NCI-H1092 (cell line): ENCODE data around the gene WFS1.

Source experiments
- DNase-seq: peaks from one replicate; lab custom pipeline; 2025; lab: John Stamatoyannopoulos, UW

Gene WFS1, protein sequence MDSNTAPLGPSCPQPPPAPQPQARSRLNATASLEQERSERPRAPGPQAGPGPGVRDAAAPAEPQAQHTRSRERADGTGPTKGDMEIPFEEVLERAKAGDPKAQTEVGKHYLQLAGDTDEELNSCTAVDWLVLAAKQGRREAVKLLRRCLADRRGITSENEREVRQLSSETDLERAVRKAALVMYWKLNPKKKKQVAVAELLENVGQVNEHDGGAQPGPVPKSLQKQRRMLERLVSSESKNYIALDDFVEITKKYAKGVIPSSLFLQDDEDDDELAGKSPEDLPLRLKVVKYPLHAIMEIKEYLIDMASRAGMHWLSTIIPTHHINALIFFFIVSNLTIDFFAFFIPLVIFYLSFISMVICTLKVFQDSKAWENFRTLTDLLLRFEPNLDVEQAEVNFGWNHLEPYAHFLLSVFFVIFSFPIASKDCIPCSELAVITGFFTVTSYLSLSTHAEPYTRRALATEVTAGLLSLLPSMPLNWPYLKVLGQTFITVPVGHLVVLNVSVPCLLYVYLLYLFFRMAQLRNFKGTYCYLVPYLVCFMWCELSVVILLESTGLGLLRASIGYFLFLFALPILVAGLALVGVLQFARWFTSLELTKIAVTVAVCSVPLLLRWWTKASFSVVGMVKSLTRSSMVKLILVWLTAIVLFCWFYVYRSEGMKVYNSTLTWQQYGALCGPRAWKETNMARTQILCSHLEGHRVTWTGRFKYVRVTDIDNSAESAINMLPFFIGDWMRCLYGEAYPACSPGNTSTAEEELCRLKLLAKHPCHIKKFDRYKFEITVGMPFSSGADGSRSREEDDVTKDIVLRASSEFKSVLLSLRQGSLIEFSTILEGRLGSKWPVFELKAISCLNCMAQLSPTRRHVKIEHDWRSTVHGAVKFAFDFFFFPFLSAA

GRCh38 chr4:6269616-6270511 lies at the start of gene WFS1:
Gene WFS1, plus strand, starts transcription at chr4:6269850. Its CDS starts 7,606 bp downstream, at chr4:6277456.
- peak; percentile 97 for DNase-seq

GRCh38 chr4:6221301-6221850 lies 48.3 kb upstream of the WFS1 start:
- peak; percentile 52 for DNase-seq

DNA sequence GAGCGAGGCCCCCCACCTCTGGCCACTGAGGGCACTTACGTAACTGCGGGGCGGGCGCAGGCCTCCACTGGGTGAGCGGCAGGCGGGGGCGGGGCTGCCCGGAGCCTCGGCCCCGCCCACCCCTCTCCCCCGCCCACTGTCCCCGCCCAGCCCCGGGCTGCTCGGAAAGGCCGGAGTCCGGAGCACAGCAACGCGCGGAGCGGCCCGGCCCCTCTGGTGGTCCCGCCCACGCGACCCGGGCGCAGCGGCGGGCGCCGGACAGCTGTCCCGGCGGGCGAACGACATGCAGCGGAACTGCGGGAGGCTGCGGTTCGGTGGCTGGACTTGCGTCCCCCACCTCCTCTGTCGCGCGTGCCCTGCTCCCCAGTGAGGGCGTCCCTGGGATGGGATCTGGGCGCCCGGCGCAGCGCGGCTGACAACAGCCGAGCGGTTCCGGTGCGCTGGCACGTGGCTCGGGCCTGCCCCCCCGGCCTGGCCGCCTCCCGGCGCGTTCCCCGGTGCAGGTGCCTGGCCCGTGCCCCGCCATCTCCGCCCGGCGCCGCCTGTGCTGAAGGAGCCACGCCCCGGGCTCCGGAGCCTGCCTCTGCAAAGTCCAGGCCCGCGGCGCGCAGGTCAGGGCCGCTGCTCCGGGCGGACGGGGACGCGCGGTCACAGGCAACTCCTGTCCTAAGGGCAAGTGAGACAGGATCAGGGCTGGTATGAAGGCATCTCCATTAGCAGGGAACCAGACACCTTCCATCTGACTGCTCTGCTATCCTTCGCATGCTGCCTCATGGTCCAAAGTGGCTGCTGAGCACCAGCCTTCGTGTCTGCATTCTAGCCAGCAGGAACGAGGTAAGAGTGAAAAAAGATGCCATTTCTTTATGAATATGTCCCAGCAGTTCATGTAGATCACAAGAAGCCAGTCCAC lies 47.5 kb upstream of the WFS1 start:
- DNase-seq: peak; percentile 30

- no peak for DNase-seq
Observed at GRCh38 chr4:6222761-6223292, 46.8 kb upstream of the WFS1 start.

DNA sequence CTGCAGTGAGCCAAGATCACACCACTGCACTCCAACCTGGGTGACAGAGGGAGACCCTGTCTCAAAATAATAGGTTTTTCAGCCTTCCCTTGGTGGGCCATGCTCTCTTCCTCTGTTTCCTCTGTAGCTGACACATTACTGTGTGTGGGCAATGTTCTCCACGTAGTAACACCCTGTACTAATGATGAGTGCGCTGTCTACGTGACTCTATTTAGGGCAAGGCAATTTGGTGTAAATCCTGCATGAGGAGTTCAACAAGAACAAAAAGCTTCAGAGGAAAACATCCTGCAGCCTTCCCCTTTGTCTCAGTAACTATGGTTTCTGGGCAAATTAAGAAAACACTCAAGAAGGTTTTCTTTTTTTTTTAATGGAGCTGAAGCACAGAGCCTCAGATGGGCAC lies 44.9 kb upstream of the WFS1 start:
- DNase-seq: no peak

DNA sequence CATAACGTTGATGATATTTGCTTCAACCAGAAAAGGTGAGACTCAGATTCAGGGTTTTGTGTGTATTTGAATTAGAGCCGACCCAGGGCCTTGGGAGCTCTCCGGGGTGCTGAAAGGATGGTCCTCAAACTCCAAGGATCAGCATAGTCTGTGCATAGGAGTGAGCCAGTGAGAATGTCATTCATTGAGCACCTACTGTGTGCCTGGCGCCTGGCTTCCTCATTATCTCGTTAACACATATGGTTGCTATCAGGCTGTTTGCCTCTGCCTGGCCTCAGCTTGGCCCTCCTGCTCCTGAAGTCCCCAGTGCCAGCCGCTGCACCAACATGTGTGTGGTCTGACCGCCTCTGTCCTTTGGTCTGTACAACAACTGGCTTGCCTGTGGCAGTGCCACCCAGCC lies 44.2 kb upstream of the WFS1 start:
- no peak for DNase-seq

- no peak for DNase-seq
Observed at GRCh38 chr4:6226506-6226905, 43.1 kb upstream of the WFS1 start.

DNA sequence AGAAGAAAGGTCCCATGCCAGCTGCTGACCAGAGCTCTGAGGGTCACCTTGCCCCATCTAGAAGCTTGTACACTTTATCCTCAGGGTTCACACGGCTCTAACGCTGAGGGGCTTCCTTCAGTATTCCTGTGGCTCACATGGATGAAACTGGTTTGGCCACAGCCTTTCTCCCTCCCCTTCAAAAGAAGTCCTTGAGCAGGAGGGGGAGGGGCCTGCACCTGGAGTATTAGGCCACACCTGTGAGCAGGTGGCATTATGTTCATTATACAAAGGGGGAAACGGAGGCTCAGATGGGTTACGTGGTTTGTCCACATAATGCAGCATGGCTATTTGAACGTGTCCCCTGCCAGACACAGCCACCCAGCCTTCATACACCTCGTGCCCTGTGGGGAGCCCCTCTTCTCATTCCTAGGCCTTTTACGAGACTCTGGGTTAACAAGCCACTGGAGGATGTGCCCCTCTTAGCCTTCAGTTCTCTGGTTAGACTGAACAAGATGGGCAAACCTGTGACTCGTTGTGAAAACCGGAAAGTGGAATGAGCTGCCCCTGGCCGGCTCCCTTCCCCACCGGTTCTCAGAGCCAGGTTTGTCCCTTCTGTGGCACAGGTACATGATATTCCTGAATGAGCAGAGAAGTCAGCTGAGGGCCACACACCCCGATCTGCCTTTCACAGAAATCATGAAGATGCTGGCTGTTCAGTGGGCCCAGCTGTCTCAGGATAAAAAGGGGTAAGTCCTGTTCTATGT lies 42.1 kb upstream of the WFS1 start:
- no peak for DNase-seq

GRCh38 chr4:6228158-6229067 lies 41.2 kb upstream of the WFS1 start:
- no peak for DNase-seq

- DNase-seq: peak; percentile 81
Observed at GRCh38 chr4:6229095-6229494, 40.6 kb upstream of the WFS1 start.

DNA sequence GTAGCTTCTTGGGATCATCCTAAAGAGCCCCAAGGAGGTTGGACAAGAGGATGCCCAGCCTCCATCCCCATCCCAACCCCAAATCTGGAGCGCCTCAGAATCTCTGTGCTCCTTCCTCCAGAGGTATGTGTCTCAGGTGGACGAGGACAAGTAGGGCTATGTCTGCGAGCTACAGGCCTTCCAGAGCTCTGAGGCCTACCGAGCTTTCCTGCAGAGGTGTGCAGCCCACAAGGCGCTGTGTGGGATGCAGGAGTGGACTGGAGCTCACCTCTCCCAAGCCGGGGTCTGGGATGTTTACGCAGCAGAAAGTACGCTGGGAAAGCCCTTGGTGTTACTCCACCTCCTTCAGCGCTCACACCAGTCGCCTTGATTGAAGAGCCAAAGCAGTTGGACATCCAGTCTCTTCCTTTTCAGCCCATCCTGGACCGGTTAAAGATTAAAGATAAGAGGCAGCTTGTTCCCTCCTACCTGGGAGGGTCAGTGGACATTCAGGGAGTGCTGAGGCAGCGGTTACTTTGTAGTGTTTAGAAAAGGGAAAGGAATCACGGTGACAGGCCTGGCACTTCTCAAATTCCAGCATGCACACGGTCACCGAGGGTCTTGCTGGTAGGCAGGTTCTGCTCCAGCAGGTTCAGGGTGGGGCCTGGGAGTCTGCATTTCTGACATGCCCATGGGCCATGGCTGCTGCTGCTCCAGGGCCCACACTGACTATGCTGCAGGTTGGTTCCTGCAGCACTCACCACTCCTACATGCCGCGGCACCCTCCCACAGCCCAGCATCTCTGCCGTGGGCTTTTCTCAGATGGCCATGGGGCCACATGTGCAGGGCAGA lies 39.8 kb upstream of the WFS1 start:
- no peak for DNase-seq

DNA sequence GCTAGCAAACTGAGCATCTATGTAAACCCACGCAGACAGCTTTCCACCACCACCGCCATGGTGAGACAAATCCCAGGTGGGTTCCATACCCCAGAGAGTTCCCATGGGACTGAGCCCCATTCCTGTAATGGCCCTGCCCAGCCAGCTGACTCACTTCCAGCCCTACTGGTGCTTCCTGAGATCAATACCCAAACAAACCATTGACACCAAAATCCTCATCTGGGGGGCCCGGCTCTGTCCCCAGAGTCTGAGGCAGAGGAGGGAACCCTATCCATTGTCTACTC lies 39.2 kb upstream of the WFS1 start:
- no peak for DNase-seq

- DNase-seq: no peak
Observed at GRCh38 chr4:6230827-6231662, 38.6 kb upstream of the WFS1 start.

DNA sequence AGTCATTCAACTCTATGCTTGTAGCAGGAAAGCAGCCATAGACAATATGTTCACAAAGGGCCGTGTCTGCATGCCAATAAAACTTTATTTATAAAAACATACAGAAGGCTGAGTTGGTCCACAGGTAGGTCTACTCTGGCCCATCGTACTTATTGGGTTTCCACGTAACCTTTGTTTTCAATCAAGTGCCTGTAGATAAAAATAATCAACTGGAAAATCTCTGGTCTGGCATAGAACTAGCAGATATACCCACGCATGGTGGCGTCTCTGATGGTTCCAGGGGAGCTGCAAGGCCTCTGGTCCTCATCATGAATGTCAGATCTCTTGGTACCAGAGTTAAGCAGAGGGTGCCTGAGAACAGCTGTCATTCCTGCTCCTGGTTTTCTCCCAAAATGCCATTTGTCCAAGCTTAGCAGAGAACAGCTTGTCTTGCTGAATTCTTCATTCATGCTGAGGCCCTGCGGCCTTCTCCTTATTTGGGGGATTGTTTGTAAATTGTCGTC lies 37.9 kb upstream of the WFS1 start:
- DNase-seq: no peak

DNA sequence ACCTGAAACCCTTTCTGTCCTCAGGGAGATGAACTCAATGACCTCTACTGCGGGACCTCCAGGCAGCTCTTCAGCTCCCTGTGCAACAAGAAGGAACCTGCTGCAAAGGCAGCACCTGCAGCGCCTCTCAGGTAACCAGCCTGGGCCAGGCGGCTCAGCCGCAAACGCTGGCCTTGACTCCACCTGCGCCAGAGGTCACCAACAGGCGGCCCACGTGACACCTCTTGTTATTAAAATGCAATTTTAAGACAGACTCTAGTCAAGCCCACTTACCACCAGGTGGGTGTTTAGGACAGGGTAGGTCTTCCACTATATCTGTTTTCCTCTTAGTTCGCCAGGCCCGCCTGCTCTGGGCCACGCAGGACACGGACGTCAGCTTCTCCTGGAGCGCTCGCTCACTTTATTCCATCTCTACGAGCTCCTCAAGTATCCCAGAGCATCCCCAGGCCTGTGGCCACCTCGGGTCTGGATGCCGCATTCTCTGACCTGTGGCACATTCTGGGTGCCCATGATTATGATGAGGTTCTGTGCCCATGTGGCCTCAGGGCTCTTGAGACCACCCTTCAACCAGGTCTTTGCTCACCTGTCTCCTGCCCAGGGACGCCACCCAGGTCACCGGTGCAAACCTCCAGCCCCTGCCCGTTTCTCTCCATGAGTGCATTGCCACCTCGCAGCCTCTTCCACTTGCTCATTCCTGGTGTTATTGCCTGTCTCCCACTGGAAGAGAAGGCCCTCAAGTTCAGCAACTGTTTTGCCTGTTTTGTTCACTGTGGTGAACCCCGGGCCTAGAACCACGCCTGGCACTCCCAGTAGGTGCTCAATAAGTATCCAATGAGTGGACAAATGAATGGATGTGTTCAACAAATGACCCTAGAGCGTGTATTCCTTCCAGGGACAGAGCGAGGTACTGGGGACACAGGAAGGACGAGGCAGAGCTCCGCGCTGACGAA lies 36.5 kb upstream of the WFS1 start:
- DNase-seq: no peak

DNA sequence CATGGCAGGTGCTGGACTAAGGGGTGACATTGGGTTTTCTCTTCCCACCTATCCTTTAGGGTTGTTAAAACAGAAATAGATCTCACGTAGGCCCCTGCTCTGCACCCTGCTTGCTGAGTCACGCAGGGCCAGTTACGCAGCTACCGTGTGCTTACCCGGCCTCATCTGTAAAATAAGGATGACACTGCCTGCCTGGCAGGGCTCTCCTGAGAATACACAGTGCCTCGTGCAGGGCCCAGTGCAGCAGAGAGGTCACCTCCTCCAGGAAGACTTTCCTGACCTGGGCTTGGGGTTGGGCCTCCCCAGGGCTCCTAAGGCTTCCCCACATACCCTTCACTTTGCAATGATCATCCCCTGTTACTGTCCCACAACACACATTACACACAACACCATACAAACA lies 35.7 kb upstream of the WFS1 start:
- no peak for DNase-seq
